Measurements from ENCODE around the gene OR7G3. TPM values are rescaled to one million over a fixed set of nuclear protein-coding genes. Genes with fewer than 3 reads are reported as not detected.

The OR7G3 gene
- total RNA-seq, 1 donor from 2014 or later = not detected

- no peak for TF ChIP-seq CTCF (IDR thresholded peaks at IDR 0.05; ENCODE audit: insufficient read depth, low read length, poor library complexity, severe bottlenecking)
Measured at GRCh38 chr19:9159891-9160290, 33.1 kb upstream of the OR7G3 start.

GRCh38 chr19:9156304-9156703 lies 29.6 kb upstream of the OR7G3 start:
- Histone ChIP-seq H3K27me3 (ENCODE audit: control insufficient read depth, insufficient read depth, low read length) (no peaks in the 10 kb centered on the region), H3K4me3 (ENCODE audit: low read depth, low read length) (no peak overlapping the region), H3K36me3 (ENCODE audit: control insufficient read depth, insufficient read depth, low read length) (peaks cover 16% of the 10 kb centered on the region)
- DNase-seq (ENCODE audit: low read depth) = no peak
- TF ChIP-seq CTCF (IDR thresholded peaks at IDR 0.05; ENCODE audit: insufficient read depth, low read length, poor library complexity, severe bottlenecking) = no peak

More at GRCh38 chr19:9159891-9160290, 33.1 kb upstream of the OR7G3 start:
- Histone ChIP-seq H3K4me3 (ENCODE audit: low read depth, low read length) (no peak overlapping the region), H3K27me3 (ENCODE audit: control insufficient read depth, insufficient read depth, low read length) (no peaks in the 10 kb centered on the region), H3K36me3 (ENCODE audit: control insufficient read depth, insufficient read depth, low read length) (peaks cover 19% of the 10 kb centered on the region)
- DNase-seq (ENCODE audit: low read depth) = no peak

GRCh38 chr19:9155591-9155990 lies 28.8 kb upstream of the OR7G3 start:
- TF ChIP-seq CTCF (IDR thresholded peaks at IDR 0.05; ENCODE audit: insufficient read depth, low read length, poor library complexity, severe bottlenecking) = no peak
- peaks cover 11% of the 10 kb centered on the region for H3K36me3 ChIP-seq (ENCODE audit: control insufficient read depth, insufficient read depth, low read length)
- no peaks in the 10 kb centered on the region for H3K27me3 ChIP-seq (ENCODE audit: control insufficient read depth, insufficient read depth, low read length)
- no peak overlapping the region for H3K4me3 ChIP-seq (ENCODE audit: low read depth, low read length)
- DNase-seq (ENCODE audit: low read depth) = no peak

GRCh38 chr19:9151367-9151766 lies 24.6 kb upstream of the OR7G3 start:
- no peak for TF ChIP-seq CTCF (IDR thresholded peaks at IDR 0.05; ENCODE audit: insufficient read depth, low read length, poor library complexity, severe bottlenecking)
- no peak overlapping the region for H3K4me3 ChIP-seq (ENCODE audit: low read depth, low read length)
- DNase-seq (ENCODE audit: low read depth) = no peak
- no peaks in the 10 kb centered on the region for H3K27me3 ChIP-seq (ENCODE audit: control insufficient read depth, insufficient read depth, low read length)
- H3K36me3 ChIP-seq (ENCODE audit: control insufficient read depth, insufficient read depth, low read length) = peaks cover 3% of the 10 kb centered on the region

- peaks cover under 1% of the 10 kb centered on the region for H3K36me3 ChIP-seq (ENCODE audit: control insufficient read depth, insufficient read depth, low read length)
- no peak for TF ChIP-seq CTCF (IDR thresholded peaks at IDR 0.05; ENCODE audit: insufficient read depth, low read length, poor library complexity, severe bottlenecking)
Measured at GRCh38 chr19:9150650-9151049, 23.9 kb upstream of the OR7G3 start.

GRCh38 chr19:9149997-9150396 lies 23.2 kb upstream of the OR7G3 start:
- TF ChIP-seq CTCF (IDR thresholded peaks at IDR 0.05; ENCODE audit: insufficient read depth, low read length, poor library complexity, severe bottlenecking) = no peak
- no peak overlapping the region for H3K4me3 ChIP-seq (ENCODE audit: low read depth, low read length)
- H3K27me3 ChIP-seq (ENCODE audit: control insufficient read depth, insufficient read depth, low read length) = no peaks in the 10 kb centered on the region
- DNase-seq (ENCODE audit: low read depth) = no peak
- no peaks in the 10 kb centered on the region for H3K36me3 ChIP-seq (ENCODE audit: control insufficient read depth, insufficient read depth, low read length)

More at GRCh38 chr19:9150650-9151049, 23.9 kb upstream of the OR7G3 start:
- H3K4me3 ChIP-seq (ENCODE audit: low read depth, low read length) = no peak overlapping the region
- no peak for DNase-seq (ENCODE audit: low read depth)
- no peaks in the 10 kb centered on the region for H3K27me3 ChIP-seq (ENCODE audit: control insufficient read depth, insufficient read depth, low read length)
